Brain microvascular endothelial cell (primary cell): ENCODE results near the gene OVOL2.

ENCODE experiments used
- DNase-seq: peaks from one replicate; pipeline ENCODE4 v3.0.0-alpha.2; 2020
- H3K27ac ChIP-seq: fragments of 250-450 bp; sonication (Bioruptor Pico); 2 replicates; pipeline ENCODE4 v1.5.1; 2020; ENCODE audit warnings: mild to moderate bottlenecking, moderate library complexity
- H3K27me3 ChIP-seq: fragments of 250-450 bp; sonication (Bioruptor Pico); replicated peaks from 2 replicates; pipeline ENCODE4 v1.5.1; 2020; ENCODE audit warnings: mild to moderate bottlenecking
- H3K36me3 ChIP-seq: fragments of 250-450 bp; sonication (Bioruptor Pico); replicated peaks from 2 replicates; pipeline ENCODE4 v1.5.1; 2020; ENCODE audit warnings: mild to moderate bottlenecking
- H3K4me3 ChIP-seq: 2 replicates; pipeline ENCODE4 v1.5.1; 2011; ENCODE audit warnings: low read depth, mild to moderate bottlenecking, control low read depth, low read length, moderate library complexity
- in situ Hi-C: cut with HindIII; loops from 2 replicates; pipeline ENCODE4 v1.10.0; 2017; ENCODE audit warnings: low sequenced_read_pairs, low pct_ligation_motif_present
- TF ChIP-seq, protein P1 (sequence below): IDR thresholded peaks from 2 replicates; pipeline ENCODE4 v1.5.1; 2011; ENCODE audit warnings: low read depth, mild to moderate bottlenecking, moderate library complexity, low read length, control low read depth, inconsistent platforms; ENCODE audit errors: missing control alignments

OVOL2 gene

DNA sequence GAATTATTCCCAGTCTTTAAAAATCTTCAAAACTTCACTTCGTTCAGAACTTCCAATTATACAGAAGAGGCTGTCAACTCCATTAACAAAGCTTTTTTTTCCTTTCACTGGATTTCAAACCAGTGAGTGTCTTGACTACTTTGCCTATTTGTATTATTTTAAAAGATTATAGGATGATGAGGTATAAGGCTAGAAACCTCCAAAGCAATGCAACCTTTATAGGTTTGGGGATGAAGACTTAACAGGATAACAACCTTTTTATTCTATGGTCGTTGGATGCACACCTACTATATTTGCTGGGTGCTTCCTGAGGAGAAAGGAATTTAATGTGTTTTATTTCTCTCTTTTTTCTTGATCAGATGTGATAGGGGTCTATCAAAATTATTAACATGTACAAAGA is 1.9 kb upstream of the OVOL2 start:
- Histone ChIP-seq H3K36me3 (no peaks in the 10 kb centered on the region), H3K4me3 (no peak overlapping the region), H3K27me3 (peaks cover 55% of the 10 kb centered on the region), H3K27ac (no peak overlapping the region)
- DNase-seq = no peak
- in situ Hi-C loops = no loop called here
- TF ChIP-seq, protein P1, sequence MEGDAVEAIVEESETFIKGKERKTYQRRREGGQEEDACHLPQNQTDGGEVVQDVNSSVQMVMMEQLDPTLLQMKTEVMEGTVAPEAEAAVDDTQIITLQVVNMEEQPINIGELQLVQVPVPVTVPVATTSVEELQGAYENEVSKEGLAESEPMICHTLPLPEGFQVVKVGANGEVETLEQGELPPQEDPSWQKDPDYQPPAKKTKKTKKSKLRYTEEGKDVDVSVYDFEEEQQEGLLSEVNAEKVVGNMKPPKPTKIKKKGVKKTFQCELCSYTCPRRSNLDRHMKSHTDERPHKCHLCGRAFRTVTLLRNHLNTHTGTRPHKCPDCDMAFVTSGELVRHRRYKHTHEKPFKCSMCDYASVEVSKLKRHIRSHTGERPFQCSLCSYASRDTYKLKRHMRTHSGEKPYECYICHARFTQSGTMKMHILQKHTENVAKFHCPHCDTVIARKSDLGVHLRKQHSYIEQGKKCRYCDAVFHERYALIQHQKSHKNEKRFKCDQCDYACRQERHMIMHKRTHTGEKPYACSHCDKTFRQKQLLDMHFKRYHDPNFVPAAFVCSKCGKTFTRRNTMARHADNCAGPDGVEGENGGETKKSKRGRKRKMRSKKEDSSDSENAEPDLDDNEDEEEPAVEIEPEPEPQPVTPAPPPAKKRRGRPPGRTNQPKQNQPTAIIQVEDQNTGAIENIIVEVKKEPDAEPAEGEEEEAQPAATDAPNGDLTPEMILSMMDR = no peak

DNA sequence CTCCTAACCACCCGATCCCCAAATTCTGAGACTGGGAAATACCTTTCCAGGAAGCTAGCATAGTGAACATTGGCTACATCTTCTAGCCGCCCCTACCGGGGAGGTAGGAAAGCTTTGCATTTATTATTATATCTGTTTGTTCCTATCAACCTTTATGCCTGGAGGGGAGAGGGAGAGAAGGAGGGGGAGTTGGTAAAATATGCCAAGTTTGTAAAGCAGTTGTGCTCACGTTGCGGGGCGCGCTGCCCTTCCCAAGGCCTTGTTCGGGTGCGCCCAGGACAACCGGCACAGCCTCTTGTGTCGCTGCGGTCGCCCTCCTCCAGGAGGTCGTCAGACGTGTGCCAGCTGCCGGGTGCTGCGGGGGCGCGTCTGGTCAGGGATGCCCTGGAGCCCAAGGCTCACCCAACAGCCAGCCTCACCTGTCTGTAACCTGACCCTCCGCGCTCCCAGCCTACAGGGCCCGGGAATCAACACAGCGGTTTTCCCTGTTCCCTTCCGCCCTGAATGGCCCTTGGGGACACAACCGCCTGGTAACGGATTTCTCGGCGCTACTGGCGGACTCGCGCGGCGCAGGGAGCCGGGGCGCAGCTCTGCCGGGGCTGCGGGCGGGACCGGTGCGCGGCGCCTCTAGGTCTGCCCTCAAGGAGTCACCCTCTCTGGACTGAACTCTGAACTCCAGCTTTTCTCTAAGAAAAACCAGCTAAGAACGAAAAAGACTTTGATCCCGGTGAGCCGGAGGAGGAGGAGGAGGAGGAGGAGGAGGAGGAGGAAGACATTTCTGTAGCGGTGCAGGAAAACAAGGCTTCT is 1.1 kb upstream of the OVOL2 start:
- no peak overlapping the region for H3K27ac ChIP-seq
- H3K27me3 ChIP-seq = peaks cover 59% of the 10 kb centered on the region
- no peak overlapping the region for H3K4me3 ChIP-seq
- TF ChIP-seq, protein P1 = no peak
- no peaks in the 10 kb centered on the region for H3K36me3 ChIP-seq
- in situ Hi-C loops = no loop called here
- DNase-seq = no peak

DNA sequence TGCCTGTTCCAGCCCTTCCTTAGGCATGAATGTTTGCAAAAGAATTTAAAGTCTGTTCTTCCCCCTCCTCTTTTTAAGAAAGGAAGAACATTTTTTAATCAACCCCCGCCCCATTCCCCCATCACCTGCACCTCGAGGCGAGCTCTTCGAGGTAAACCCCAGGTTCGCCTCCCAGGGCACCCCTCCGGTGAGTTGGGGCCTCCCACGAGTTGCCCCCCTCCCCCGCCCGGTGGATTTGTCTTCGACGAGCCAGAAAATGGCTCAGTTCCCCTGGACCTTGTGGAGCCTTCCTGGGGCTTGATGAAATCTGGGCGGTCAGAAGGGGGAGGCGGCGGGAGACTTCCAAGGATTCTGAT is 256 bp upstream of the OVOL2 start:
- H3K27ac ChIP-seq = no peak overlapping the region
- in situ Hi-C loops = no loop called here
- H3K36me3 ChIP-seq = no peaks in the 10 kb centered on the region
- H3K27me3 ChIP-seq = peaks cover 61% of the 10 kb centered on the region
- no peak overlapping the region for H3K4me3 ChIP-seq
- TF ChIP-seq, protein P1 = no peak
- no peak for DNase-seq

DNA sequence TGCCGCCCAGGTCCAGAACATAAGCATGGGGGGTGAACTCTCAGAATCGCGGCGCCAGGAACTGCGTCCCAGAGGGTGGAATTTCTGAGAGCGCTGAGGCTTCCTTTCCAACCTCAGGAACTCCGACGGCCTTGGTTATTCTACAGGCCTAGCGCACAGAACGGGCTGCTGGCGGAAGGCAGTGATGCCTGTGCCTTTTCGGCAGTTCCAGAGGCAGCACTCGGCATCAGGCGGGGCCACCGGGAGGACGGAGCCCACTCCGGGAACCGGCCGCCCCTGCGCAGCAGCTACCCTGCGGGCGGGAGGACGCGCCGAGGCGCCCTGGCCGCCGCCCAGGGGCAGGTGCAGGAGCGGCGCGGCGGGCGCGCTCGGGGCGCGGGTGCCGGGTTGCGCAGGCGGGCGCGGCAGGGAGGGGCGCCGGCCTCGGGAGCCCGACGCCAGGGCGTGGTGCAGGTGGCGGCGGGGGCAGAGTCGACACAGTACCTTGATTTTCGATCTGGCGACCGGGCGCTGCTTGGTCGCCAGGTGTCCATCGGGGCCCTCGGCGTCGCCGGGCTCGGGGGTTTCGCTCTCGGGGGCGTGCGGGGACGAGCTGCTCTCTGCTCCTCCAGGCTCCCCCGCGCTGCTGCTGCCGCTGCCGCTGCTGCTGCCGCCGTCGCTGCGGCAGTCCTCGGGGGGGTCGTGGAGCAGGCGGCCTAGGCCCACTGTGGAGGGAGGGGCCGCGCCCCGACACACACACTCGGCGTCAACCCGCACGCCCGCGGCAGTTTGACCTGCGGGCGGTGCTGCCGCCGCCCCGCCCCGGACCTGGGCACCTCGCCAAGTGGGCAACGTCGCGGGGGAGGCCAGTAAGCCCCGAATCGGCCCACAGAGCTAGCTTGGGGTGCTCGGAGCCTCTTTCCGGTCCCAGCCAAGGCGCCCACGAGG is 1.3 kb downstream of the OVOL2 start:
- no peak overlapping the region for H3K27ac ChIP-seq
- H3K27me3 ChIP-seq = peaks cover 61% of the 10 kb centered on the region
- DNase-seq = no peak
- TF ChIP-seq, protein P1 = no peak
- no peaks in the 10 kb centered on the region for H3K36me3 ChIP-seq
- H3K4me3 ChIP-seq = peak overlapping the region; percentile 3
- in situ Hi-C loops = no loop called here

DNA sequence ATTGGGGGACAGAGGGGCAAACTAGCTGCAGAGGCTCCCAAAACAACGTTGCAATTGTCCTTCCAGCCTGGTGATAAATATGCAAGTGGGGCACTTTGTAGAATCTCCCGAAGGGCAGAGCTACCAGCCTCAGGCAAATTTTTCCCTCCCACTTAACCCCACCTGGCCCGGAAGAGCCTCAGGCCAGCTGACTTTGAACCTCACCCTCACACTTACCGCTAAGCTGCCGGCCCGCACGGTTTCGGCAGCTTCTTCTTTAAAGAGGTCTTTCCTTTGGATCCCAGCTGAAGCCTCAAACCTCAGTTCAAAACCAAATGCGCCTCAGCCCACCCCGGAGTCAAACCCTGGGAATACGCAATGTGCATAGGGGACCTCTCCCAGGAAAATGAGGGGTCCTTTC is 2.5 kb downstream of the OVOL2 start:
- Histone ChIP-seq H3K27me3 (peaks cover 61% of the 10 kb centered on the region), H3K4me3 (no peak overlapping the region), H3K36me3 (no peaks in the 10 kb centered on the region), H3K27ac (no peak overlapping the region)
- no peak for DNase-seq
- in situ Hi-C loops = no loop called here
- TF ChIP-seq, protein P1 = no peak
